GM15510 (cell line): ENCODE measurements around the gene C1RL.

Source experiments
- POLR2A ChIP-seq: IDR thresholded peaks from 3 replicates; pipeline ENCODE4 v1.6.1; 2011; ENCODE audit warnings: borderline replicate concordance; ENCODE audit not compliant: insufficient read length; ENCODE audit errors: extremely low read depth

Gene C1RL

DNA sequence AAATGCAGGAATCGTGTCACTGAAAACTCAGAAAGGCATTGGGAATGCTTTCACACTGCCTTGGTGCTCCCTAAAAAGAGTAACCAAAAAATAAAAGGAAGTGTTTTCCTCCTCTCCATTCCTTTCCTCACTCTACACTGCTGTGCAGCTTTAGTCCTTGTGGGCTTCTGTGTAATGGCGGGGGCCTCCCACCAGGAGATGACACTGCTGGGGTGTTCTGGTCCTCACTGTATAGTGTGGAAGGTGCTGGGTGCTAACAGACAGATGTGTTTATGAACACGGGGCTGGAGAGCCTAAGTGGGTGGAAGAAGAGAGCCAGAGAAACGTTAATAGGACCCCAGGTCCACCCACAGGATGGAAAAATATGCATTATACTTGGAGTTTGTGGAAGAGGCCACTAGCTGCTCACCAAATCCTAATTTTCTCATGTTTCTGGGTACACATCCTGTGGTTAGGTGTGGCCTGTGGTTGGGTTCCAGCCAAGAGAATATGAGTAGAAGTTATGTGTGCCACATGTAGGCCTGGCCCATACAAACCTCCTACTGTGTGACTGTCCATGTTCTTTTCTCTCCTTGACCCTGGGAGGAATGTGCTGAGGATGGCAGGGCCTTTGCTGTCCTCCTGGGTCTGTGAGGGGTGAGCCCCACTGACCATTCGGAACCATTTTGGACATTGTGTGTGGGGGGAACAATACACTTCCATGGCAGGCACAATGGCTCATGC, 62.5 kb downstream of the C1RL start:
- no peak for TF ChIP-seq POLR2A

DNA sequence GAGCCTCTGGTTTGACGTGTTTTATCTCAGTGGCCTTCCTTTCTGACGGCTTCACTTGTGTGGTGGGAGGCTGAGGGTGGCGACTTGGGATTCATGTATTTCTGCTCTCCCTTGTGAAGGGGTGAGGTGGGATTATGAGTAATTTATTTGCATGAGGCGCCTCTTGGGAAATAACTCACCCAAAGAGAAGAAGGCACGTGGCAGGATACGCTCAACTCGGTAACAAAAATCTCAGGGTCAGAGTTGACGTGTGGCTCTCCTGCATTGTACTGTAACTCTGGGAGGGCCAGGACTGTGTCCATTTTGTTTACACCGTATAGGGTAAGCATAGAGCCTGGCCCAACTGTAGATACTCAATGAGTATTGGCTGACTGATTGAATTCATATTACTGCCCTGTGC, 63.1 kb downstream of the C1RL start:
- no peak for TF ChIP-seq POLR2A
